ENCODE data around the gene FSHR. TPM values are rescaled to one million over a fixed set of nuclear protein-coding genes. Genes with fewer than 3 reads are reported as not detected.

Gene FSHR
- total and polyA plus RNA-seq, 12 donors, result 0.06 to 0.42 TPM; not detected in 10

GRCh38 chr2:49043405-49043982, 110.8 kb downstream of the FSHR start:
- no peaks in the 10 kb centered on the region for H3K36me3 ChIP-seq (replicated peaks in 1 of 2)
- no peak overlapping the region for H3K27ac ChIP-seq
- intact Hi-C loops (cut with DNase I), result no loop called here
- 65 to 77% (median 67%) methylated on average over 5 of the region's 5 CpGs for WGBS, 4 donors
- TF ChIP-seq POLR2A (IDR thresholded peaks at IDR 0.05) (no peak), CTCF (IDR thresholded peaks at IDR 0.05) (no peak)
- no peak for DNase-seq
- no peak overlapping the region for H3K4me3 ChIP-seq
- H3K9me3 ChIP-seq (replicated peaks in 1 of 3), result no peaks in the 10 kb centered on the region
- peaks cover 0 to 3% of the 10 kb centered on the region in 2 donors for H3K4me1 ChIP-seq (replicated peaks in 1 of 2)
- H3K27me3 ChIP-seq, result no peaks in the 10 kb centered on the region

DNA sequence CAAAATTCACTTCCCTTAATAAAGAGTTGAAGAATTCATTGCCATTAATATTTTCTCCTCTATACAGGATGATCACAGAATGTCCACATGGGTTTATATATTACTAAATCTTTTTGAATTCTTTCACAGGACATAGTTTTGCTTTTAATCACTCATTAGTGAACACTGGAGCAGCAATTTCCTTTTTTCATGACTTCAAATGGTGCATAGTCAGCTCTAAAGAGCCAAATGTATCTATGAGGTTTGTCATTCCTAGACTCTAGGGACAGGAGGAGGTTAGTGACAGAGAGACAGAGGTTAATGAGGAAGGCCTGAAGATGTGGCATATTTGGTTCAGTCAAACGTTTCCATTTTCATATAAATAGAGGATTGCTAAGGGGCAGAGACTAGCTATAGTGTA, 111.8 kb downstream of the FSHR start:
- no peaks in the 10 kb centered on the region for H3K9me3 ChIP-seq (replicated peaks in 1 of 3)
- TF ChIP-seq CTCF (IDR thresholded peaks at IDR 0.05) (no peak), POLR2A (IDR thresholded peaks at IDR 0.05) (no peak)
- no peak for DNase-seq
- H3K27me3 ChIP-seq, result no peaks in the 10 kb centered on the region
- intact Hi-C loops (cut with DNase I), result no loop called here
- WGBS, 4 donors, result 29 to 52% (median 41%) methylated on average over 1 of the region's 1 CpG
- H3K36me3 ChIP-seq (replicated peaks in 1 of 2), result no peaks in the 10 kb centered on the region
- peaks cover 0 to 3% of the 10 kb centered on the region in 2 donors for H3K4me1 ChIP-seq (replicated peaks in 1 of 2)
- H3K27ac ChIP-seq, result no peak overlapping the region
- no peak overlapping the region for H3K4me3 ChIP-seq

DNA sequence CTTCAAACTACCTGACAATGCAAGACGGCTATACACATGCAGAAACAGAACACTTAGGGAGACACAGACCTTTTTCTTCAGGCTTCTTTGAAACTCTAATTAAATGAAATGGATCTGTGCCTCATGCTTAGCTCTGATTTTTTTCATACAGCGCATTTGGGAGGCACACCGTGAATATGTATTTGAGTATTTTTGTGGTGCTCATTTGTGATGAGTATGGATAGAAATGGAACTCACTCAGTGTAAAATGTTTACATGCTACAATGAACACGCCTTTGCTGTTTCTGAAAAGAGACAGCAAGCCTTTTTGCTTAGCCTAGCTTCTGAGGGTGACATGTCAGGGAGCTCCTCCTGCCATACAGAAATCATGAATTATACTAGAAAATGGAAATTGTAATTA, 113.3 kb downstream of the FSHR start:
- intact Hi-C loops (cut with DNase I), result no loop called here
- no peaks in the 10 kb centered on the region for H3K9me3 ChIP-seq (replicated peaks in 1 of 3)
- 74 to 81% (median 80%) methylated on average over 4 of the region's 4 CpGs for WGBS, 4 donors
- no peak overlapping the region for H3K4me3 ChIP-seq
- no peak overlapping the region for H3K27ac ChIP-seq
- peaks cover 0 to 3% of the 10 kb centered on the region in 2 donors for H3K4me1 ChIP-seq (replicated peaks in 1 of 2)
- TF ChIP-seq POLR2A (IDR thresholded peaks at IDR 0.05) (no peak), CTCF (IDR thresholded peaks at IDR 0.05) (no peak)
- H3K27me3 ChIP-seq, result no peaks in the 10 kb centered on the region
- no peaks in the 10 kb centered on the region for H3K36me3 ChIP-seq (replicated peaks in 1 of 2)
- no peak for DNase-seq

DNA sequence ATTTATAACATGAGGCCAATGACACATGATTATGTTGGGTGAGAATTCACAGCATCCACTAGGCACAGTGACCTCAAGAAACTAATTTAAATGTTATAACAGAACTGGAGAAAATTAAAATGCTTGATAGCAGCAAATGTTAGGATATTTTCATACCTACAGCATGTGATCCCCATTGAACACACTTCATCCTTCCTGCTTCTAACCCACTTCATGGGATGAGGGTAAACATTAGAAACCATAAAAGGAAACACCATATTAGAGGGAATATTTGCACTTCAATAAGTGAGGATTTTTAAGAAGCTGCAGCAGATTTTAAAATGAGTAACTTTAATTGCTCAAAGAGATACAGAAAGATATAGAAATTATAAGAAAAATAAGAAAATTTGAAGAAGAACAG, 117.1 kb downstream of the FSHR start:
- Histone ChIP-seq H3K27ac (no peak overlapping the region), H3K9me3 (replicated peaks in 1 of 3) (no peaks in the 10 kb centered on the region), H3K4me3 (no peak overlapping the region), H3K27me3 (no peaks in the 10 kb centered on the region), H3K36me3 (replicated peaks in 1 of 2) (no peaks in the 10 kb centered on the region), H3K4me1 (replicated peaks in 1 of 2) (no peaks in the 10 kb centered on the region)
- DNase-seq, result no peak
- intact Hi-C loops (cut with DNase I), result no loop called here
- TF ChIP-seq POLR2A (IDR thresholded peaks at IDR 0.05) (no peak), CTCF (IDR thresholded peaks at IDR 0.05) (no peak)

Measured in adrenal gland (tissue), 12 donors.